Parathyroid adenoma (tissue), 2 donors: ENCODE results near the gene NME7.

ENCODE experiments used
- H2AFZ ChIP-seq: fragments of 300-600 bp; sonication (generic); one replicate; pipeline ENCODE4 v1.7.0; 2017; ENCODE audit warnings: antibody characterized with exemption, mild to moderate bottlenecking
- H3K27ac ChIP-seq: fragments of 300-600 bp; sonication (generic); one replicate; pipeline ENCODE4 v1.7.0; 2017
- H3K27me3 ChIP-seq: fragments of 300-600 bp; sonication (generic); one replicate; pipeline ENCODE4 v1.7.0; 2017; ENCODE audit warnings: low read length; ENCODE audit not compliant: control insufficient read depth, insufficient read depth
- H3K36me3 ChIP-seq: fragments of 300-600 bp; sonication (generic); one replicate; pipeline ENCODE4 v1.7.0; 2017; ENCODE audit warnings: low read length; ENCODE audit not compliant: control insufficient read depth, insufficient read depth
- H3K4me1 ChIP-seq: fragments of 300-600 bp; sonication (generic); one replicate; pipeline ENCODE4 v1.7.0; 2017; ENCODE audit warnings: control low read depth
- H3K4me2 ChIP-seq: fragments of 300-600 bp; sonication (generic); one replicate; pipeline ENCODE4 v1.7.0; 2017; ENCODE audit warnings: low read length
- H3K4me3 ChIP-seq: fragments of 300-600 bp; sonication (generic); one replicate; pipeline ENCODE4 v1.7.0; 2017; ENCODE audit warnings: low read depth, low read length
- H3K79me2 ChIP-seq: fragments of 300-600 bp; sonication (generic); one replicate; pipeline ENCODE4 v1.7.0; 2017; ENCODE audit warnings: control low read depth
- H3K9ac ChIP-seq: fragments of 300-600 bp; sonication (generic); one replicate; pipeline ENCODE4 v1.7.0; 2017; ENCODE audit warnings: mild to moderate bottlenecking
- H3K9me3 ChIP-seq: fragments of 300-600 bp; sonication (generic); one replicate; pipeline ENCODE4 v1.7.0; 2017; ENCODE audit warnings: low read length; ENCODE audit not compliant: control insufficient read depth
- CTCF ChIP-seq: fragments of 300-600 bp; sonication (generic); IDR thresholded peaks from one replicate; pipeline ENCODE4 v1.7.0; 2017; ENCODE audit warnings: antibody characterized with exemption, mild to moderate bottlenecking
- donor health status: primary hyperparathyroidism.

NME7 gene

GRCh38 chr1:169103480-169103893 is 264.1 kb downstream of the NME7 start:
- no peak overlapping the region for H3K4me3 ChIP-seq

GRCh38 chr1:169103002-169103401 is 264.6 kb downstream of the NME7 start:
- Histone ChIP-seq H3K36me3 (no peaks in the 10 kb centered on the region), H2AFZ (peak overlapping the region; percentile 33), H3K27me3 (no peaks in the 10 kb centered on the region), H3K27ac (peak overlapping the region; percentile 96), H3K9ac (no peak overlapping the region), H3K4me2 (no peak overlapping the region), H3K79me2 (peaks cover 13% of the 10 kb centered on the region), H3K4me1 (peaks cover 30% of the 10 kb centered on the region), H3K4me3 (no peak overlapping the region), H3K9me3 (no peaks in the 10 kb centered on the region)
- no peak for TF ChIP-seq CTCF

More at GRCh38 chr1:169103480-169103893, 264.1 kb downstream of the NME7 start:
- Histone ChIP-seq H3K9me3 (no peaks in the 10 kb centered on the region), H3K4me1 (peaks cover 30% of the 10 kb centered on the region), H3K9ac (no peak overlapping the region), H3K79me2 (peaks cover 18% of the 10 kb centered on the region), H3K36me3 (no peaks in the 10 kb centered on the region), H3K4me2 (no peak overlapping the region), H3K27ac (peak overlapping the region; percentile 96), H3K27me3 (no peaks in the 10 kb centered on the region), H2AFZ (peak overlapping the region; percentile 38)
- no peak for TF ChIP-seq CTCF

DNA sequence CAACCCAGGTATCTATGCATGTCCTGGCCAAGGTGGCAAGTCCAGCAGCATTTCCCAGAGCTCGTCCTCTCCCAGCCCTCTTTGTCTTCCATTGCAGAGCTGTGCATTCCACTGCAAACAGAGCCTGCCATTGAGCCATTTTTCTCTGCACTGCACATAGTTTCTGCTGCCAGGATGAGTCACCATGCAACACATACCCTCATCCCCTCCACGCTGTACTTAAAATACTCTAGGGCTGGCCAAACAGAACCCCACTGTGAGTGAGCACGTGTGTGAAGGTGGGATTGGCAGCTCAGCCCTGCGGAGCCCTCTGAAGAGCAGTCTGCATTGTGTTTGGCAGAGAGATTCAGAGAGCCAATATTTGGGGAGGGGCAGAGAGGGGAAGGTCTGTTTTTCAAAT is 265.0 kb downstream of the NME7 start:
- Histone ChIP-seq H3K27ac (peak overlapping the region; percentile 96), H3K4me2 (no peak overlapping the region), H3K4me3 (no peak overlapping the region), H3K9me3 (no peaks in the 10 kb centered on the region), H3K79me2 (peaks cover 9% of the 10 kb centered on the region), H3K36me3 (no peaks in the 10 kb centered on the region), H3K4me1 (peaks cover 30% of the 10 kb centered on the region), H3K27me3 (no peaks in the 10 kb centered on the region), H2AFZ (peak overlapping the region; percentile 33), H3K9ac (no peak overlapping the region)
- TF ChIP-seq CTCF: no peak

GRCh38 chr1:169100651-169101088 is 266.9 kb downstream of the NME7 start:
- no peak for TF ChIP-seq CTCF
- H3K27ac ChIP-seq: no peak overlapping the region
- H3K4me3 ChIP-seq: no peak overlapping the region
- no peak overlapping the region for H3K9ac ChIP-seq
- no peaks in the 10 kb centered on the region for H3K9me3 ChIP-seq
- H2AFZ ChIP-seq: no peak overlapping the region
- H3K27me3 ChIP-seq: no peaks in the 10 kb centered on the region
- H3K4me1 ChIP-seq: peaks cover 30% of the 10 kb centered on the region
- no peaks in the 10 kb centered on the region for H3K36me3 ChIP-seq
- no peaks in the 10 kb centered on the region for H3K79me2 ChIP-seq
- H3K4me2 ChIP-seq: no peak overlapping the region

DNA sequence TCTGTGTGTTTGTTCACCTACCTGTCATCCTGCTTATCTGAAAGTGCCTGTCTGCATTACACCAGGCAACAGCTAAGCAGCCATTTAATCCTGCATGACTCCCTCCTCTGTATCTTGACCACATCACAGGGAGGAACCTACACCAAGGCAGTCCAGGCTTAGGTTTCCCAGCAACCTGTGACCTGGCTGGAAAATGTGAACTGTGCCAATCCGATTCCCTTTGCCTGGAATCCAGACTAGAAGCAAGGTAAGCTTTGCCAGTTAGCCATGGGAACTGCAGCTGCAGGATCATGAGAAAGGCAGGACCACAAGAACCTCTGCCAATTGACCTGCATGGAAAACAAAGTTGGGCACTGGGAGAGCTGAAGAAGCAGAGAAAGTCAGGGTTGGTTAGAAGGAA is 267.4 kb downstream of the NME7 start:
- Histone ChIP-seq H3K4me3 (no peak overlapping the region), H2AFZ (no peak overlapping the region), H3K36me3 (no peaks in the 10 kb centered on the region), H3K4me1 (peaks cover 30% of the 10 kb centered on the region), H3K9ac (no peak overlapping the region), H3K79me2 (no peaks in the 10 kb centered on the region), H3K27me3 (no peaks in the 10 kb centered on the region), H3K9me3 (no peaks in the 10 kb centered on the region), H3K4me2 (no peak overlapping the region), H3K27ac (no peak overlapping the region)
- no peak for TF ChIP-seq CTCF
